GM18508 (cell line): ENCODE measurements around the gene MME.
"Not testable (repeated sequence)": the region's sequence is repeated elsewhere in the genome, so short reads cannot be mapped to it uniquely, and the experiment has no call there.

ENCODE experiments used
- ATAC-seq: cut with Tn5 transposase; IDR thresholded peaks from one replicate; pipeline ENCODE4 v1.9.1; 2021; ENCODE audit warnings: moderate number of reproducible peaks; ENCODE audit not compliant: insufficient read depth, unreplicated experiment

MME gene

GRCh38 chr3:155188031-155188430 lies 107.9 kb downstream of the MME start:
- no peak for ATAC-seq

- ATAC-seq = no peak
Observed at GRCh38 chr3:155189478-155189877, 109.4 kb downstream of the MME start.

GRCh38 chr3:155190691-155191090 lies 110.6 kb downstream of the MME start:
- no peak for ATAC-seq

GRCh38 chr3:155192957-155193746 lies 113.0 kb downstream of the MME start:
- ATAC-seq = no peak

- no peak for ATAC-seq
Observed at GRCh38 chr3:155193868-155194267, 113.7 kb downstream of the MME start.

- no peak for ATAC-seq
Observed at GRCh38 chr3:155194973-155195957, 115.1 kb downstream of the MME start.

GRCh38 chr3:155196131-155197021 lies 116.3 kb downstream of the MME start:
- no peak for ATAC-seq

GRCh38 chr3:155197786-155198185 lies 117.7 kb downstream of the MME start:
- no peak for ATAC-seq

- no peak for ATAC-seq
Observed at GRCh38 chr3:155202626-155203025, 122.5 kb downstream of the MME start.

GRCh38 chr3:155204851-155205250 lies 124.7 kb downstream of the MME start:
- no peak for ATAC-seq

GRCh38 chr3:155208183-155208800 lies 128.2 kb downstream of the MME start:
- ATAC-seq = no peak

- no peak for ATAC-seq
Observed at GRCh38 chr3:155210736-155211135, 130.6 kb downstream of the MME start.

GRCh38 chr3:155211266-155211665 lies 131.1 kb downstream of the MME start:
- no peak for ATAC-seq

GRCh38 chr3:155211940-155212339 lies 131.8 kb downstream of the MME start:
- no peak for ATAC-seq

GRCh38 chr3:155216007-155216406 lies 135.9 kb downstream of the MME start:
- ATAC-seq = not testable (repeated sequence)

- no peak for ATAC-seq
Observed at GRCh38 chr3:155217591-155217990, 137.5 kb downstream of the MME start.

GRCh38 chr3:155218462-155218861 lies 138.3 kb downstream of the MME start:
- ATAC-seq = no peak

GRCh38 chr3:155219106-155219505 lies 139.0 kb downstream of the MME start:
- ATAC-seq = no peak

GRCh38 chr3:155225417-155225816 lies 145.3 kb downstream of the MME start:
- no peak for ATAC-seq

- ATAC-seq = no peak
Observed at GRCh38 chr3:155227141-155227540, 147.0 kb downstream of the MME start.
